GM19452 (cell line): ENCODE data around the gene ZNF487.

Source experiments
- ATAC-seq: cut with Tn5 transposase; IDR thresholded peaks from one replicate; pipeline ENCODE4 v1.9.1; 2021; ENCODE audit not compliant: unreplicated experiment

ZNF487 gene

GRCh38 chr10:43482319-43483078 lies 45.6 kb downstream of the ZNF487 start:
- ATAC-seq, result no peak

GRCh38 chr10:43491855-43492254 lies 54.9 kb downstream of the ZNF487 start:
- ATAC-seq, result no peak

GRCh38 chr10:43502931-43503330 lies 66.0 kb downstream of the ZNF487 start:
- ATAC-seq, result no peak

- no peak for ATAC-seq
Observed at GRCh38 chr10:43524434-43525247, 87.7 kb downstream of the ZNF487 start.
